CD14-positive monocyte (primary cell): ENCODE measurements around the gene PDCD2L. TPM values are rescaled to one million over a fixed set of nuclear protein-coding genes. Genes with fewer than 3 reads are reported as not detected.
A peak's percentile ranks its signal among the peaks of the same experiment; 100 is the strongest.

ENCODE experiments used
- DNase-seq, 3 donors: peaks; one replicate each; pipeline ENCODE4 v3.0.0-alpha.2; 2011 to 2022
- H2AFZ ChIP-seq: 2 replicates; pipeline ENCODE4 v1.6.0; 2012; ENCODE audit warnings: mild to moderate bottlenecking, low read depth, low read length, inconsistent platforms; ENCODE audit not compliant: insufficient read depth, poor library complexity, severe bottlenecking
- H3K27ac ChIP-seq, 2 donors: 1 replicate in 1 of 2; 2 replicates in 1 of 2; pipeline ENCODE4 v1.5.1; 2012 to 2013; ENCODE audit warnings: low read length in 2 of 2, control low read depth in 1 of 2, inconsistent platforms in 1 of 2, low read depth in 1 of 2, mild to moderate bottlenecking in 1 of 2
- H3K27me3 ChIP-seq, 2 donors: one replicate each; pipeline versions ENCODE4 v1.6.0 to v1.6.1; 2011 to 2013; ENCODE audit warnings: low read length in 2 of 2; ENCODE audit not compliant: control insufficient read depth in 2 of 2, insufficient read depth in 2 of 2
- H3K36me3 ChIP-seq, 2 donors: replicated peaks in 1 of 2; 1 replicate in 1 of 2; 2 replicates in 1 of 2; pipeline versions ENCODE4 v1.5.1 to v1.6.1; 2012 to 2013; ENCODE audit warnings: low read length in 2 of 2, control low read depth in 1 of 2, inconsistent platforms in 1 of 2, mild to moderate bottlenecking in 1 of 2; ENCODE audit not compliant: insufficient read depth in 2 of 2, control insufficient read depth in 1 of 2
- H3K4me1 ChIP-seq, 2 donors: 1 replicate in 1 of 2; 2 replicates in 1 of 2; pipeline versions ENCODE4 v1.5.1 to v1.6.1; 2012 to 2013; ENCODE audit warnings: low read length in 2 of 2, control low read depth in 1 of 2, inconsistent platforms in 1 of 2, mild to moderate bottlenecking in 1 of 2, moderate library complexity in 1 of 2; ENCODE audit not compliant: insufficient read depth in 2 of 2, control insufficient read depth in 1 of 2
- H3K4me2 ChIP-seq: replicated peaks from 2 replicates; pipeline ENCODE3; 2012; ENCODE audit warnings: low read length, moderate library complexity, mild to moderate bottlenecking; ENCODE audit not compliant: poor library complexity, severe bottlenecking; ENCODE audit errors: extremely low read depth
- H3K4me3 ChIP-seq, 3 experiments: fragments of 200-600 bp in 1 of 3; sonication (generic) in 1 of 3; replicated peaks in 1 of 3; 1 replicate in 2 of 3; 2 replicates in 1 of 3; pipeline ENCODE4 v1.5.1; 2011 to 2013; ENCODE audit warnings: low read length in 3 of 3, mild to moderate bottlenecking in 3 of 3, control low read depth in 2 of 3, low read depth in 2 of 3, inconsistent platforms in 1 of 3, moderate library complexity in 1 of 3
- H3K79me2 ChIP-seq: 2 replicates; pipeline ENCODE4 v1.6.0; 2012; ENCODE audit warnings: mild to moderate bottlenecking, control low read depth, inconsistent platforms, low read length, moderate library complexity; ENCODE audit not compliant: insufficient read depth
- H3K9ac ChIP-seq: 2 replicates; pipeline ENCODE4 v1.6.0; 2017; ENCODE audit warnings: low read length, mild to moderate bottlenecking; ENCODE audit not compliant: insufficient read depth, poor library complexity, severe bottlenecking
- H3K9me3 ChIP-seq, 2 donors: replicated peaks in 1 of 2; 1 replicate in 1 of 2; 2 replicates in 1 of 2; pipeline versions ENCODE4 v1.5.1 to v1.6.1; 2012 to 2013; ENCODE audit warnings: low read length in 2 of 2, control low read depth in 1 of 2; ENCODE audit not compliant: control insufficient read depth in 1 of 2, insufficient read depth in 1 of 2
- H4K20me1 ChIP-seq: 2 replicates; pipeline ENCODE4 v1.6.0; 2012; ENCODE audit warnings: mild to moderate bottlenecking, low read length, control low read depth, moderate library complexity; ENCODE audit not compliant: insufficient read depth
- H3K27ac Mint-ChIP-seq, 7 donors: one replicate each; pipeline ENCODE4 v1.8.0; 2020; ENCODE audit warnings: mild to moderate bottlenecking in 7 of 7, mixed read lengths in 7 of 7, moderate library complexity in 6 of 7, inconsistent platforms in 2 of 7
- H3K27me3 Mint-ChIP-seq, 3 donors: one replicate each; pipeline ENCODE4 v1.8.0; 2021 to 2022; ENCODE audit warnings: low read depth in 3 of 3, mild to moderate bottlenecking in 3 of 3, mixed read lengths in 3 of 3, moderate library complexity in 3 of 3, inconsistent platforms in 1 of 3
- H3K36me3 Mint-ChIP-seq, 2 donors: one replicate each; pipeline ENCODE4 v1.8.0; 2020; ENCODE audit warnings: mixed read lengths in 2 of 2, inconsistent platforms in 1 of 2, mild to moderate bottlenecking in 1 of 2
- H3K4me1 Mint-ChIP-seq: one replicate; pipeline ENCODE4 v1.8.0; 2020; ENCODE audit warnings: mild to moderate bottlenecking, mixed read lengths
- H3K4me3 Mint-ChIP-seq, 2 donors: one replicate each; pipeline ENCODE4 v1.8.0; 2020; ENCODE audit warnings: mild to moderate bottlenecking in 2 of 2, mixed read lengths in 2 of 2, moderate library complexity in 1 of 2
- H3K9me3 Mint-ChIP-seq, 7 donors: one replicate each; pipeline ENCODE4 v1.8.0; 2020 to 2022; ENCODE audit warnings: mixed read lengths in 7 of 7, mild to moderate bottlenecking in 6 of 7, moderate library complexity in 6 of 7, inconsistent platforms in 2 of 7
- WGBS: methylation state at CpG from one replicate; pipeline ENCODE4 v1.1.5; 2013; ENCODE audit warnings: missing lambda C conversion rate; ENCODE audit not compliant: insufficient coverage; 5-methylcytosine and 5-hydroxymethylcytosine counted together
- intact Hi-C, 2 donors: fragments of 100-400 bp; cut with micrococcal nuclease; formaldehyde crosslinking; loops; one replicate each; pipeline versions ENCODE4 v1.15.0 to v1.15.1; 2023
- polyA plus RNA-seq, 3 donors: library from polyadenylated mRNA; depleted of rRNA in 1 of 3; unstranded in 2 of 3; stranded (reverse) in 1 of 3; fragments of 300-500 nt in 2 of 3; fragments of >200 nt in 1 of 3; fragmentation: Illumina TruSeq in 2 of 3; gene quantifications; 1 replicate in 2 of 3; 2 replicates in 1 of 3; pipeline ENCODE4 v1.2.3, GENCODE V29; 2012 to 2021
- TF ChIP-seq, protein P1 (sequence below): fragments of 200-600 bp; IDR thresholded peaks from one replicate; pipeline ENCODE4 v1.8.0; 2022; ENCODE audit warnings: antibody characterized with exemption, mild to moderate bottlenecking

PDCD2L gene
- polyA plus RNA-seq, 3 donors: 3.1 to 5.0 (median 4.9) TPM

DNA sequence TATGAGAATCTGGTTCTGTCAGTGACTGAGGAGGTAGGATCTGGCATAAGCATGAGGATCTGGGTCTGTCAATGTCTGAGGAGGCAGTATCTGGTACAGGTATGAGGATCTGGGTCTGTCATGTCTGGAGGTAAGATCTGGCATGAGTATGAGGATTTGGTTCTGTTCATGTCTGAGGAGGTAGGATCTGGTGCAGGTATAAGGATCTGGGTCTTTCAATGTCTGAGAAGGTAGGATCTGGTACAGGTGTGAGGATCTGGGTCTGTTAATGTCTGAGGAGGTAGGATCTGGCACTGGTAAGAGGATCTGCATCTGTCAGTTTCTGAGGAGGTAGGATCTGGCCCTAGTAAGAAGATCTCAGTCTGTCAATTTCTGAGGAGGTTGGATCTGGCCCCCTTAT lies 12.4 kb upstream of the PDCD2L start:
- Histone ChIP-seq H3K36me3 (peaks cover 86 to 99% of the 10 kb centered on the region in 2 donors), H3K4me1 (no peaks in the 10 kb centered on the region), H3K9me3 (peaks cover 9 to 13% of the 10 kb centered on the region in 2 donors), H3K9ac (no peak overlapping the region), H3K79me2 (peaks cover 9% of the 10 kb centered on the region), H3K4me2 (no peak overlapping the region), H2AFZ (no peak overlapping the region), H4K20me1 (no peaks in the 10 kb centered on the region), H3K27me3 (no peaks in the 10 kb centered on the region), H3K4me3 (no peak overlapping the region), H3K27ac (no peak overlapping the region)
- Mint-ChIP-seq H3K9me3 (peaks cover 0 to 4% (median 0%) of the 10 kb centered on the region in 7 donors), H3K27ac (no peak overlapping the region), H3K36me3 (peaks cover 26 to 54% of the 10 kb centered on the region in 2 donors), H3K4me3 (no peak overlapping the region), H3K4me1 (no peaks in the 10 kb centered on the region), H3K27me3 (no peaks in the 10 kb centered on the region)
- TF ChIP-seq, protein P1, sequence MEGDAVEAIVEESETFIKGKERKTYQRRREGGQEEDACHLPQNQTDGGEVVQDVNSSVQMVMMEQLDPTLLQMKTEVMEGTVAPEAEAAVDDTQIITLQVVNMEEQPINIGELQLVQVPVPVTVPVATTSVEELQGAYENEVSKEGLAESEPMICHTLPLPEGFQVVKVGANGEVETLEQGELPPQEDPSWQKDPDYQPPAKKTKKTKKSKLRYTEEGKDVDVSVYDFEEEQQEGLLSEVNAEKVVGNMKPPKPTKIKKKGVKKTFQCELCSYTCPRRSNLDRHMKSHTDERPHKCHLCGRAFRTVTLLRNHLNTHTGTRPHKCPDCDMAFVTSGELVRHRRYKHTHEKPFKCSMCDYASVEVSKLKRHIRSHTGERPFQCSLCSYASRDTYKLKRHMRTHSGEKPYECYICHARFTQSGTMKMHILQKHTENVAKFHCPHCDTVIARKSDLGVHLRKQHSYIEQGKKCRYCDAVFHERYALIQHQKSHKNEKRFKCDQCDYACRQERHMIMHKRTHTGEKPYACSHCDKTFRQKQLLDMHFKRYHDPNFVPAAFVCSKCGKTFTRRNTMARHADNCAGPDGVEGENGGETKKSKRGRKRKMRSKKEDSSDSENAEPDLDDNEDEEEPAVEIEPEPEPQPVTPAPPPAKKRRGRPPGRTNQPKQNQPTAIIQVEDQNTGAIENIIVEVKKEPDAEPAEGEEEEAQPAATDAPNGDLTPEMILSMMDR: no peak
- intact Hi-C loops: no loop called here
- DNase-seq: no peak

DNA sequence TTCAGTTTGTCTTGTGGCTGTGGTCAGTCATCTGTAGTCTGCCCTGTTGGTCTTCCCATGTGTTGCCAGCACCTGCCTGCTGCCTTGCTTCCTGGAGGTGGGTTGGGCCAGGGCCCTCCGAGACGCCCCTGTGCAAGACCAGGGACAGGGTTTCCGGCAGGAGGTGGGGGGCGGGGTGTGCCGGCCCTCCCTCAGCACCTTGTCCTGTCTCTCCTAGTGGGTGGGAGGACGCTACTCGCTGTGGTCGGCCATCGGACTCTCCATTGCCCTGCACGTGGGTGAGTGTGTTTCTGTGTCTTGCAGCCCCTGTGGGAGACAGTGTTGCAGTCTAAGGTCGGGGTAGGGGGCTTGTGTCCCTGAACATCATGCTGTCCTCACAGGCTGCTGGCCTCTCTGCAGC lies 11.2 kb upstream of the PDCD2L start:
- Mint-ChIP-seq H3K4me3 (no peak overlapping the region), H3K9me3 (peaks cover 0 to 4% (median 0%) of the 10 kb centered on the region in 7 donors), H3K27me3 (no peaks in the 10 kb centered on the region), H3K4me1 (no peaks in the 10 kb centered on the region), H3K27ac (peak overlapping the region in 1 of 7 donors; percentile 7), H3K36me3 (peaks cover 25 to 54% of the 10 kb centered on the region in 2 donors)
- WGBS: 94% methylated on average over 9 of the region's 11 CpGs
- Histone ChIP-seq H2AFZ (no peak overlapping the region), H3K4me2 (no peak overlapping the region), H3K36me3 (peaks cover 82 to 99% of the 10 kb centered on the region in 2 donors), H3K9me3 (peaks cover 9 to 13% of the 10 kb centered on the region in 2 donors), H3K27me3 (no peaks in the 10 kb centered on the region), H3K4me1 (no peaks in the 10 kb centered on the region), H4K20me1 (no peaks in the 10 kb centered on the region), H3K4me3 (no peak overlapping the region), H3K9ac (no peak overlapping the region), H3K27ac (no peak overlapping the region), H3K79me2 (peaks cover 9% of the 10 kb centered on the region)
- intact Hi-C loops: no loop called here
- TF ChIP-seq, protein P1: no peak
- DNase-seq: no peak
